IMR-90 (cell line): ENCODE results near the gene KIF18B. TPM values are rescaled to one million over a fixed set of nuclear protein-coding genes. Genes with fewer than 3 reads are reported as not detected.

Source experiments
- ATAC-seq: fragments of 200-7000 bp; cut with Tn5 transposase; 2 replicates; pipeline ENCODE4 v1.9.1; 2020; ENCODE audit warnings: low read depth, mild to moderate bottlenecking, moderate library complexity
- BruUV-seq: library from RNA; stranded (reverse); fragments of 400-500 nt; replicated peaks from 2 replicates; lab custom pipeline; 2021; lab: Mats Ljungman, UMichigan
- CTCF ChIA-PET: fragments of 300-600 bp; formaldehyde crosslinking; extraction: SDS; loops from one replicate; lab custom pipeline; 2021; ENCODE audit warnings: antibody characterized with exemption; lab: Yijun Ruan, JAX
- POLR2A ChIA-PET: fragments of 300-600 bp; sonication (Branson Sonifier 250); formaldehyde crosslinking; loops from one replicate; lab custom pipeline; 2022; ENCODE audit warnings: antibody characterized with exemption; ENCODE audit not compliant: unreplicated experiment; lab: Charles Lee
- DNase-seq: peaks from one replicate; pipeline ENCODE4 v3.0.0; 2013
- H2AFZ ChIP-seq: replicated peaks from 2 replicates; pipeline ENCODE3; 2013; ENCODE audit warnings: low read length, mild to moderate bottlenecking; ENCODE audit not compliant: poor library complexity
- H2AK5ac ChIP-seq: 2 replicates; pipeline ENCODE4 v1.6.1; 2013; ENCODE audit warnings: low read depth, low read length, inconsistent platforms
- H2AK9ac ChIP-seq: replicated peaks from 2 replicates; pipeline ENCODE3; 2013; ENCODE audit warnings: mild to moderate bottlenecking, low read depth, low read length, moderate library complexity; ENCODE audit not compliant: poor library complexity
- H2BK120ac ChIP-seq: 2 replicates; pipeline ENCODE4 v1.6.1; 2013; ENCODE audit warnings: low read depth, low read length, inconsistent platforms
- H2BK15ac ChIP-seq: 3 replicates; pipeline ENCODE4 v1.6.1; 2013; ENCODE audit warnings: low read depth, low read length, inconsistent platforms
- H2BK20ac ChIP-seq: 2 replicates; pipeline ENCODE4 v1.6.1; 2013; ENCODE audit warnings: low read depth, mild to moderate bottlenecking, inconsistent platforms, low read length, moderate library complexity
- H2BK5ac ChIP-seq: 2 replicates; pipeline ENCODE4 v1.6.1; 2013; ENCODE audit warnings: mild to moderate bottlenecking, low read depth, low read length, inconsistent platforms; ENCODE audit not compliant: poor library complexity, severe bottlenecking
- H3K14ac ChIP-seq: replicated peaks from 2 replicates; pipeline ENCODE4 v1.6.1; 2013; ENCODE audit warnings: low read depth, low read length, inconsistent platforms
- H3K18ac ChIP-seq: 2 replicates; pipeline ENCODE4 v1.6.1; 2013; ENCODE audit warnings: low read depth, low read length, control low read depth
- H3K23ac ChIP-seq: 2 replicates; pipeline ENCODE4 v1.6.1; 2013; ENCODE audit warnings: low read depth, low read length, inconsistent platforms
- H3K27ac ChIP-seq: 2 replicates; pipeline ENCODE4 v1.5.1; 2013; ENCODE audit warnings: mild to moderate bottlenecking, control low read depth, low read length; ENCODE audit not compliant: insufficient read depth
- H3K27me3 ChIP-seq: 2 replicates; pipeline ENCODE4 v1.6.1; 2013; ENCODE audit warnings: low read length; ENCODE audit not compliant: control insufficient read depth, insufficient read depth
- H3K36me3 ChIP-seq: 2 replicates; pipeline ENCODE4 v1.6.1; 2013; ENCODE audit warnings: low read length, mixed read lengths; ENCODE audit not compliant: control insufficient read depth, insufficient read depth
- H3K4ac ChIP-seq: 2 replicates; pipeline ENCODE4 v1.6.1; 2013; ENCODE audit warnings: low read depth, low read length, inconsistent platforms
- H3K4me1 ChIP-seq: 2 replicates; pipeline ENCODE4 v1.6.1; 2013; ENCODE audit warnings: low read length, mixed read lengths; ENCODE audit not compliant: control insufficient read depth, insufficient read depth
- H3K4me2 ChIP-seq: 2 replicates; pipeline ENCODE4 v1.6.1; 2013; ENCODE audit warnings: low read depth, mild to moderate bottlenecking, control low read depth, low read length, moderate library complexity
- H3K4me3 ChIP-seq: 2 replicates; pipeline ENCODE4 v1.5.1; 2013; ENCODE audit warnings: low read depth, mild to moderate bottlenecking, control low read depth, low read length, moderate library complexity; ENCODE audit not compliant: insufficient read depth
- H3K56ac ChIP-seq: 2 replicates; pipeline ENCODE4 v1.6.1; 2013; ENCODE audit warnings: low read length, inconsistent platforms; ENCODE audit not compliant: insufficient read depth; ENCODE audit errors: extremely low read depth
- H3K79me1 ChIP-seq, 2 experiments: 2 replicates each; pipeline ENCODE4 v1.6.1; 2013; ENCODE audit warnings: low read length in 2 of 2, inconsistent platforms in 1 of 2, low read depth in 1 of 2
- H3K9ac ChIP-seq: 2 replicates; pipeline ENCODE4 v1.6.1; 2013; ENCODE audit warnings: low read depth, low read length, control low read depth
- H3K9me1 ChIP-seq: 2 replicates; pipeline ENCODE4 v1.6.1; 2013; ENCODE audit warnings: low read length, inconsistent platforms; ENCODE audit not compliant: insufficient read depth
- H3K9me3 ChIP-seq: 2 replicates; pipeline ENCODE4 v1.6.1; 2013; ENCODE audit warnings: low read length; ENCODE audit not compliant: control insufficient read depth, insufficient read depth
- H4K20me1 ChIP-seq: 2 replicates; pipeline ENCODE4 v1.6.1; 2013; ENCODE audit warnings: low read length, inconsistent platforms; ENCODE audit not compliant: insufficient read depth
- H4K5ac ChIP-seq: 2 replicates; pipeline ENCODE4 v1.6.1; 2013; ENCODE audit warnings: mild to moderate bottlenecking, low read depth, low read length, control low read depth
- H4K8ac ChIP-seq, 2 experiments: 2 replicates each; pipeline ENCODE4 v1.6.1; 2013; ENCODE audit warnings: low read depth in 2 of 2, low read length in 2 of 2, control low read depth in 1 of 2, inconsistent platforms in 1 of 2
- H4K91ac ChIP-seq: 2 replicates; pipeline ENCODE4 v1.6.1; 2013; ENCODE audit warnings: low read depth, low read length, inconsistent platforms; ENCODE audit not compliant: insufficient read depth
- CHD1 ChIP-seq: IDR thresholded peaks from 2 replicates; pipeline ENCODE4 v1.6.1; 2012; ENCODE audit warnings: low read depth, low read length, improper control_type of control experiment
- MAFK ChIP-seq: IDR thresholded peaks from 2 replicates; pipeline ENCODE4 v1.6.1; 2012; ENCODE audit warnings: low read depth, low read length, improper control_type of control experiment
- MXI1 ChIP-seq: IDR thresholded peaks from 2 replicates; pipeline ENCODE4 v1.6.1; 2012; ENCODE audit warnings: low read depth, mild to moderate bottlenecking, low read length, moderate library complexity, borderline replicate concordance
- NFE2L2 ChIP-seq: fragments of 150-350 bp; IDR thresholded peaks from 2 replicates; pipeline ENCODE4 v1.6.1; 2016; ENCODE audit warnings: low read depth, mild to moderate bottlenecking, low read length
- POLR2A ChIP-seq: IDR thresholded peaks from 2 replicates; pipeline ENCODE4 v1.6.1; 2012; ENCODE audit warnings: mild to moderate bottlenecking, low read depth, low read length
- RAD21 ChIP-seq: IDR thresholded peaks from 2 replicates; pipeline ENCODE4 v1.6.1; 2012; ENCODE audit warnings: low read length, improper control_type of control experiment
- SMC3 ChIP-seq: fragments of 150-350 bp; IDR thresholded peaks from 2 replicates; pipeline ENCODE4 v1.6.1; 2016; ENCODE audit warnings: low read depth, mild to moderate bottlenecking, antibody characterized with exemption, low read length, moderate library complexity
- dilution Hi-C: fragments of 300-500 bp; cut with HindIII; formaldehyde crosslinking; loops from one replicate; pipeline ENCODE4 v1.14.3; 2018; ENCODE audit warnings: low sequenced_read_pairs; ENCODE audit not compliant: unreplicated experiment
- in situ Hi-C: fragments of 300-500 bp; cut with MboI; formaldehyde crosslinking; loops from 3 replicates; pipeline ENCODE4 v1.14.3; 2019; ENCODE audit warnings: low sequenced_read_pairs, inconsistent platforms, mixed read lengths
- intact Hi-C: fragments of 100-400 bp; cut with micrococcal nuclease; formaldehyde crosslinking; loops from 2 replicates; pipeline ENCODE4 v1.10.0; 2022
- polyA plus RNA-seq, 3 experiments: library from polyadenylated mRNA; depleted of rRNA; stranded (reverse); fragments of >200 nt; gene quantifications; 2 replicates each; pipeline ENCODE4 v1.2.3, GENCODE V29; 2012; ENCODE audit warnings: low replicate concordance in 1 of 3
- total RNA-seq: library from RNA; depleted of rRNA; stranded (reverse); fragments of >200 nt; gene quantifications from 2 replicates; pipeline ENCODE4 v1.2.3, GENCODE V29; 2012
- TF ChIP-seq, protein P1 (sequence below): fragments of 150-350 bp; IDR thresholded peaks from 2 replicates; pipeline ENCODE4 v1.6.1; 2017; ENCODE audit warnings: mild to moderate bottlenecking, antibody characterized with exemption, low read length, low read depth
- TF ChIP-seq, protein P2 (sequence below): conservative IDR thresholded peaks from 2 replicates; pipeline ENCODE4 v1.5.1; 2012; ENCODE audit warnings: mild to moderate bottlenecking, low read depth, low read length, improper control_type of control experiment
- TF ChIP-seq, protein P3 (sequence below): fragments of 150-350 bp; IDR thresholded peaks from 2 replicates; pipeline ENCODE4 v1.6.1; 2016; ENCODE audit warnings: low read depth, mild to moderate bottlenecking, low read length, moderate library complexity, borderline replicate concordance

Gene KIF18B
- total and polyA plus RNA-seq, 2 of the 4 experiments (the other 2 are of a cell fraction): 1.3 to 16.0 TPM

DNA sequence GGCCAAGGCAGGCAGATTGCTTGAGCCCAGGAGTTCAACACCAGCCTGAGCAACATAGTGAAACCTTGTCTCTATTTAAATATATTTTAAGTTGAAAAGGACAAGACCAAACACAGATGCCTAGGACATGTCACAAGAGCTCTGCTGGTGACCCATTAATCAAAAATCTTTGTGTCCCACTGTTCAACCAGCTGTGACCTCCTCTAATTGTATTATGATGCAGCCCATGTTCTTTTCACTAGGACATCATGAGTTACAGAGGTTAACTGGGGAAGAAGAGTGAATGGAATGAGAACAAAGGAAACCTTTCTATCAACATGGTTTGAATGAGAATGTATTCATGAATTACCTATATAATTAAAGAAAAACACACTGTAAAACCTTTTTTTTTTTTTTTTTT, 55.3 kb downstream of the KIF18B start:
- peaks cover 23% of the 10 kb centered on the region for H4K20me1 ChIP-seq
- ChIA-PET POLR2A (no interaction called here), CTCF (interaction anchor here (1.2 kb wide), 1 partner anchor 243 kb away, joined by 3 read pairs; the partner anchor contains the start of gene ACBD4)
- H4K91ac ChIP-seq: no peak overlapping the region
- H3K4me2 ChIP-seq: no peak overlapping the region
- H3K56ac ChIP-seq: no peak overlapping the region
- no peak overlapping the region for H2BK120ac ChIP-seq
- H3K23ac ChIP-seq: no peak overlapping the region
- no peak overlapping the region for H3K4ac ChIP-seq
- no peak overlapping the region for H2AK9ac ChIP-seq
- ATAC-seq (no peak), DNase-seq (no peak)
- H3K27me3 ChIP-seq: no peaks in the 10 kb centered on the region
- H3K4me3 ChIP-seq: no peak overlapping the region
- H3K36me3 ChIP-seq: peaks cover 20% of the 10 kb centered on the region
- TF ChIP-seq MAFK (no peak), SMC3 (no peak), CHD1 (no peak), MXI1 (no peak), NFE2L2 (no peak), RAD21 (no peak), POLR2A (no peak)
- TF ChIP-seq, protein P1, sequence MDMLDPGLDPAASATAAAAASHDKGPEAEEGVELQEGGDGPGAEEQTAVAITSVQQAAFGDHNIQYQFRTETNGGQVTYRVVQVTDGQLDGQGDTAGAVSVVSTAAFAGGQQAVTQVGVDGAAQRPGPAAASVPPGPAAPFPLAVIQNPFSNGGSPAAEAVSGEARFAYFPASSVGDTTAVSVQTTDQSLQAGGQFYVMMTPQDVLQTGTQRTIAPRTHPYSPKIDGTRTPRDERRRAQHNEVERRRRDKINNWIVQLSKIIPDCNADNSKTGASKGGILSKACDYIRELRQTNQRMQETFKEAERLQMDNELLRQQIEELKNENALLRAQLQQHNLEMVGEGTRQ: no peak
- TF ChIP-seq, protein P2, sequence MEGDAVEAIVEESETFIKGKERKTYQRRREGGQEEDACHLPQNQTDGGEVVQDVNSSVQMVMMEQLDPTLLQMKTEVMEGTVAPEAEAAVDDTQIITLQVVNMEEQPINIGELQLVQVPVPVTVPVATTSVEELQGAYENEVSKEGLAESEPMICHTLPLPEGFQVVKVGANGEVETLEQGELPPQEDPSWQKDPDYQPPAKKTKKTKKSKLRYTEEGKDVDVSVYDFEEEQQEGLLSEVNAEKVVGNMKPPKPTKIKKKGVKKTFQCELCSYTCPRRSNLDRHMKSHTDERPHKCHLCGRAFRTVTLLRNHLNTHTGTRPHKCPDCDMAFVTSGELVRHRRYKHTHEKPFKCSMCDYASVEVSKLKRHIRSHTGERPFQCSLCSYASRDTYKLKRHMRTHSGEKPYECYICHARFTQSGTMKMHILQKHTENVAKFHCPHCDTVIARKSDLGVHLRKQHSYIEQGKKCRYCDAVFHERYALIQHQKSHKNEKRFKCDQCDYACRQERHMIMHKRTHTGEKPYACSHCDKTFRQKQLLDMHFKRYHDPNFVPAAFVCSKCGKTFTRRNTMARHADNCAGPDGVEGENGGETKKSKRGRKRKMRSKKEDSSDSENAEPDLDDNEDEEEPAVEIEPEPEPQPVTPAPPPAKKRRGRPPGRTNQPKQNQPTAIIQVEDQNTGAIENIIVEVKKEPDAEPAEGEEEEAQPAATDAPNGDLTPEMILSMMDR: no peak
- TF ChIP-seq, protein P3, sequence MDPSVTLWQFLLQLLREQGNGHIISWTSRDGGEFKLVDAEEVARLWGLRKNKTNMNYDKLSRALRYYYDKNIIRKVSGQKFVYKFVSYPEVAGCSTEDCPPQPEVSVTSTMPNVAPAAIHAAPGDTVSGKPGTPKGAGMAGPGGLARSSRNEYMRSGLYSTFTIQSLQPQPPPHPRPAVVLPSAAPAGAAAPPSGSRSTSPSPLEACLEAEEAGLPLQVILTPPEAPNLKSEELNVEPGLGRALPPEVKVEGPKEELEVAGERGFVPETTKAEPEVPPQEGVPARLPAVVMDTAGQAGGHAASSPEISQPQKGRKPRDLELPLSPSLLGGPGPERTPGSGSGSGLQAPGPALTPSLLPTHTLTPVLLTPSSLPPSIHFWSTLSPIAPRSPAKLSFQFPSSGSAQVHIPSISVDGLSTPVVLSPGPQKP: no peak
- H2AFZ ChIP-seq: no peak overlapping the region
- H2BK15ac ChIP-seq: no peak overlapping the region
- no TSS peak for BruUV-seq
- H4K5ac ChIP-seq: no peak overlapping the region
- H4K8ac ChIP-seq: no peak overlapping the region
- intact Hi-C loops: no loop called here
- no peak overlapping the region for H3K18ac ChIP-seq
- H3K14ac ChIP-seq: no peak overlapping the region
- dilution Hi-C loops: no loop called here
- no peak overlapping the region for H3K27ac ChIP-seq
- H3K9me3 ChIP-seq: no peaks in the 10 kb centered on the region
- peaks cover 8% of the 10 kb centered on the region for H3K9me1 ChIP-seq
- H3K79me1 ChIP-seq: peaks cover 21 to 55% of the 10 kb centered on the region in 2 experiments
- in situ Hi-C loops: no loop called here
- no peak overlapping the region for H2BK5ac ChIP-seq
- no peak overlapping the region for H2AK5ac ChIP-seq
- no peaks in the 10 kb centered on the region for H3K4me1 ChIP-seq
- H3K9ac ChIP-seq: no peak overlapping the region
- H2BK20ac ChIP-seq: no peak overlapping the region
